Measurements from ENCODE around the gene ATG16L1. TPM values are rescaled to one million over a fixed set of nuclear protein-coding genes. Genes with fewer than 3 reads are reported as not detected.
"Not testable (repeated sequence)": the region's sequence is repeated elsewhere in the genome, so short reads cannot be mapped to it uniquely, and the experiment has no call there.

ATG16L1 gene
- total RNA-seq, 1 donor from 2014 or later = 44.0 TPM

- no peak for DNase-seq (ENCODE audit: low read depth)
These were observed 80.1 kb downstream of the ATG16L1 start for GRCh38 chr2:233331536-233331935.

DNA sequence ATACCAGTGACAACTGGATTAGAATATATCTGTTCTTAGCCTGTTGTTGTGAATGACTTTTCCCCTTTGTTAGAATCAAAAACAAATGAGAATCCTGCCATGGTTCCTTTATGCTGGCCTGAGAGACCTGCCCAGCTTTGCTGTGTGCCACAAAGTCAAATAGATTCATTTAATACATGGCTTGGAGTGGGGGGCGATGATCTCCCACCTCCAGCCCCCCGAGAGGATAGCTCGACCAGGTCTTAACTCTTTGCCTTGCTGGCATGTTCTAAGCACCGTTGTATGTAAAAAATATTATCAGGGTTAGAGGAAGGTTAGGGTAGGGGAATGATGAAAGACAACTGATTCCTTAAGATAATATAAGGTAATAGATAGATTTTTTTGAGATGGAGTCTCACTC, 80.7 kb downstream of the ATG16L1 start:
- no peak for DNase-seq (ENCODE audit: low read depth)

DNA sequence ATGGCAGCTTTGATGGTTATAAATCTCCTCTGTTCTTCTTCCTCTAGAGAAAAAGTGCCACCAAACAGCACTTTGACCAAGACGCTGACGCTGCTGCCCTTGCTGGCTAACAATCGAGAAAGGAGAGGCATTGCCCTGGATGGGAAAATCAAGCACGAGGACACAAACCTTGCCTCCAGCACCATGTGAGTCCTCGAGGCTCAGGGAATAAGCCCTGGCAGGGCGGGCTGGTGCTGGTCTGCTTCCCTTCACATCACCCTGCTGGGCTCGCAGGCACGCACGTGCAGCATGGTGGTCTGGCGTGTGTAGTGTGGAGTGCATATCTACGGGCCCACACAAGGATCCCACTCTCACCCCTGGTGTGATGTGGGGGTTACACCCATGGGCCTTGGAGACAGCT, 83.4 kb downstream of the ATG16L1 start:
- no peak for DNase-seq (ENCODE audit: low read depth)

- DNase-seq (ENCODE audit: low read depth) = not testable (repeated sequence)
These were observed 84.6 kb downstream of the ATG16L1 start for GRCh38 chr2:233336091-233336490.

DNA sequence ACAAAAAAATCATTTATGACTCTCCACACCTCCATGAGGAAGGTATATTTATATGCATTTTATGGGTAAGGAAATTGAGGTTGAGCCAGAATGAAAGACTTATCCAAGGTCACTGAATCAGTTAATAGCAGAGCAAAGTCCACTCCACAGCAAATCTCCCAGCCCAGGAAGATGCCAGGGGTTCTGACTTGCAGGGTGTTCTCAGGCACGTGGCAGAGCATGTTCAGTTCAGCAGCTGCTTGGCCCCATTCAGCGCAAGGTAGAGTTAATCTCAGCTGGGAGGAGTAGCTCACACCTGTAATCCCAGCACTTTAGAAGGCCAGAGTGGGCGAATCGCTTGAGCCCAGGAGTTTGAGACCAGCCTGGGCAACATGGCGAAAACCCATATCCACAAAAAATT, 85.1 kb downstream of the ATG16L1 start:
- DNase-seq (ENCODE audit: low read depth) = no peak

GRCh38 chr2:233338046-233338445, 86.6 kb downstream of the ATG16L1 start:
- DNase-seq (ENCODE audit: low read depth) = no peak

- DNase-seq (ENCODE audit: low read depth) = no peak
These were observed 87.4 kb downstream of the ATG16L1 start for GRCh38 chr2:233338812-233339368.

DNA sequence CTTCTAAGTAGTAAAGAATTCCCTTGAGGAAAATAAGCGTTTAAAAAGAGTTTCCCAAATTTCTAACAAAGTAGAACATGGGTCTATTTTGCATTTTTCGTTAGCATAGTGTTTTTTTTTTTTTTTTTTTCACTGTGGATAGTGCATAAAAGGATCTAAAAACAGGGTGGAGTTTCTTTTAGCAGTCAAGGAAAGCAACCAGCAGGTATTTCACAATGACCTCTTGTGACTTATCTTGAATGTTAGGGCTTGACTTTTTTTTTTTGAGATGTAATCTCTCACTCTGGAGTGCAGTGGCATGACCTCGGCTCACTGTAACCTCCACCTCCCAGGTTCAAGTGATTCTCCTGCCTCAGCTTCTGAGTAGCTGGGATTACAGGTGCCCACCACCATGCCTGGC, 88.0 kb downstream of the ATG16L1 start:
- DNase-seq (ENCODE audit: low read depth) = no peak

- no peak for DNase-seq (ENCODE audit: low read depth)
These were observed 89.8 kb downstream of the ATG16L1 start for GRCh38 chr2:233341296-233341695.

DNA sequence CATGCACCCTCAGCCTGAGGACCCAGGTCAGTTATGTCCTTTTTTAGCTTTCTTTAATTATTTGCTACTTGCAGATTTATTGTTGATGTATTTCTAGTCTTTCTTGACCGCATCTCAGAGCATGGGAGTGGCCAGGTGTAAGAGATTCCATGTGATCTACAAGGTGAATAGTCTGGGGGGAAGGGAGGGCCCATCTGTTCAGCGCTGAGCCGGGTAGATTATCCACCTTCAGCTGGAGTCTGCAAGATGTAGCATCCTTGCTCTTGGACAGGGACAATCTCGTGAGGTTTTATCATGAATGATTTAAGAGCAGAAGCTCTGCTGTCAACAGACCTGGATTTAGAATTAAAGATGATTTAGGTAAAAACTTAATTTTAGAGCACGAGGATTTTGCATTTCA, 90.8 kb downstream of the ATG16L1 start:
- no peak for DNase-seq (ENCODE audit: low read depth)

- no peak for DNase-seq (ENCODE audit: low read depth)
These were observed 91.8 kb downstream of the ATG16L1 start for GRCh38 chr2:233343171-233343705.

Other genes starting within 250 kb of the ATG16L1 start
- gene NGEF, start 238.4 kb upstream of the ATG16L1 start, total RNA-seq = 0.35 and 0.75 TPM in 2 replicates
- gene NEU2, start 219.0 kb upstream of the ATG16L1 start, total RNA-seq = not detected in 2 replicates
- 1.2 and 9.7 TPM in 2 replicates for gene INPP5D, start 191.3 kb upstream of the ATG16L1 start, total RNA-seq
- gene SAG, start 56.1 kb downstream of the ATG16L1 start, total RNA-seq = not detected in 2 replicates
- gene DGKD, start 102.8 kb downstream of the ATG16L1 start, total RNA-seq = 8.0 and 20.7 TPM in 2 replicates

Data from renal cortical epithelial cell (primary cell).